Mesothelial cell of epicardium (in vitro differentiated cells): ENCODE data around the gene ROS1. TPM values are rescaled to one million over a fixed set of nuclear protein-coding genes. Genes with fewer than 3 reads are reported as not detected.
"Not testable (repeated sequence)": the region's sequence is repeated elsewhere in the genome, so short reads cannot be mapped to it uniquely, and the experiment has no call there.

Experiments
- DNase-seq, 2 experiments: peaks; one replicate each; pipeline ENCODE4 v3.0.0; 2021; ENCODE audit warnings: low spot score in 2 of 2; ENCODE audit not compliant: unreplicated experiment in 2 of 2
- H3K27ac Mint-ChIP-seq: 2 replicates; pipeline ENCODE4 v1.8.0; 2021; ENCODE audit warnings: mixed read lengths
- H3K27me3 Mint-ChIP-seq: 2 replicates; pipeline ENCODE4 v1.8.0; 2021; ENCODE audit warnings: low read depth, mixed read lengths
- H3K36me3 Mint-ChIP-seq: 2 replicates; pipeline ENCODE4 v1.8.0; 2021; ENCODE audit warnings: mixed read lengths
- H3K4me1 Mint-ChIP-seq: 2 replicates; pipeline ENCODE4 v1.8.0; 2021; ENCODE audit warnings: mixed read lengths
- H3K4me3 Mint-ChIP-seq: 2 replicates; pipeline ENCODE4 v1.8.0; 2021; ENCODE audit warnings: mild to moderate bottlenecking, moderate library complexity, mixed read lengths
- H3K9me3 Mint-ChIP-seq: 2 replicates; pipeline ENCODE4 v1.8.0; 2021; ENCODE audit warnings: mixed read lengths
- CTCF ChIP-seq: fragments of 200-600 bp; sonication (generic); IDR thresholded peaks from one replicate; pipeline ENCODE4 v1.5.0; 2021; ENCODE audit warnings: antibody characterized with exemption; ENCODE audit not compliant: unreplicated experiment
- total RNA-seq: library from RNA; stranded (reverse); gene quantifications from 3 replicates; pipeline ENCODE4 v1.2.1, GENCODE V29; 2021

The ROS1 gene
- not detected in 3 replicates for total RNA-seq

- H3K4me1 Mint-ChIP-seq: no peaks in the 10 kb centered on the region
Observed at GRCh38 chr6:117425431-117426153, at the start of gene ROS1. Gene ROS1 (minus strand): TSS chr6:117425942. CDS start chr6:117425656, 286 bp downstream.

GRCh38 chr6:117473401-117473800, 47.7 kb upstream of the ROS1 start:
- H3K36me3 Mint-ChIP-seq: no peaks in the 10 kb centered on the region
- no peaks in the 10 kb centered on the region for H3K4me1 Mint-ChIP-seq
- no peak for DNase-seq
- TF ChIP-seq CTCF: no peak
- H3K27me3 Mint-ChIP-seq: no peaks in the 10 kb centered on the region
- H3K27ac Mint-ChIP-seq: no peak overlapping the region
- H3K4me3 Mint-ChIP-seq: no peak overlapping the region
- no peaks in the 10 kb centered on the region for H3K9me3 Mint-ChIP-seq

More at GRCh38 chr6:117425431-117426153, at the start of gene ROS1:
- no peak within 1 kb of the TSS for H3K27ac Mint-ChIP-seq
- peaks cover 10% of the 10 kb centered on the region for H3K9me3 Mint-ChIP-seq
- no peak for TF ChIP-seq CTCF
- peaks cover 27% of the 10 kb centered on the region for H3K27me3 Mint-ChIP-seq
- H3K4me3 Mint-ChIP-seq: no peak within 1 kb of the TSS
- H3K36me3 Mint-ChIP-seq: no peaks in the 10 kb centered on the region
- no peak for DNase-seq

- H3K36me3 Mint-ChIP-seq: no peaks in the 10 kb centered on the region
Observed at GRCh38 chr6:117472667-117473066, 46.9 kb upstream of the ROS1 start.

GRCh38 chr6:117469791-117470190, 44.0 kb upstream of the ROS1 start:
- H3K27me3 Mint-ChIP-seq: peaks cover 2% of the 10 kb centered on the region
- H3K27ac Mint-ChIP-seq: no peak overlapping the region
- TF ChIP-seq CTCF: no peak
- no peaks in the 10 kb centered on the region for H3K36me3 Mint-ChIP-seq
- no peaks in the 10 kb centered on the region for H3K4me1 Mint-ChIP-seq
- no peaks in the 10 kb centered on the region for H3K9me3 Mint-ChIP-seq
- DNase-seq: no peak
- no peak overlapping the region for H3K4me3 Mint-ChIP-seq

More at GRCh38 chr6:117472667-117473066, 46.9 kb upstream of the ROS1 start:
- Mint-ChIP-seq H3K4me3 (no peak overlapping the region), H3K27me3 (no peaks in the 10 kb centered on the region), H3K27ac (no peak overlapping the region), H3K9me3 (no peaks in the 10 kb centered on the region), H3K4me1 (no peaks in the 10 kb centered on the region)
- DNase-seq: no peak
- no peak for TF ChIP-seq CTCF

- TF ChIP-seq CTCF: no peak
- no peak for DNase-seq
- no peaks in the 10 kb centered on the region for H3K36me3 Mint-ChIP-seq
- H3K4me1 Mint-ChIP-seq: no peaks in the 10 kb centered on the region
- H3K4me3 Mint-ChIP-seq: no peak overlapping the region
- H3K27me3 Mint-ChIP-seq: peaks cover 2% of the 10 kb centered on the region
- no peak overlapping the region for H3K27ac Mint-ChIP-seq
- no peaks in the 10 kb centered on the region for H3K9me3 Mint-ChIP-seq
Observed at GRCh38 chr6:117469356-117469755, 43.6 kb upstream of the ROS1 start.

GRCh38 chr6:117468527-117468926, 42.8 kb upstream of the ROS1 start:
- not testable (repeated sequence) for H3K36me3 Mint-ChIP-seq, H3K27ac Mint-ChIP-seq, DNase-seq, H3K27me3 Mint-ChIP-seq, H3K9me3 Mint-ChIP-seq, H3K4me3 Mint-ChIP-seq, H3K4me1 Mint-ChIP-seq
